Caco-2 (cell line): ENCODE measurements around the gene FARP1. TPM values are rescaled to one million over a fixed set of nuclear protein-coding genes. Genes with fewer than 3 reads are reported as not detected.

Experiments
- BruUV-seq: library from RNA; stranded (reverse); fragments of 400-500 nt; replicated peaks from 2 replicates; lab custom pipeline; 2021; lab: Mats Ljungman, UMichigan
- CTCF ChIA-PET: fragments of 300-600 bp; sonication (Branson Sonifier 250); formaldehyde crosslinking; loops from one replicate; lab custom pipeline; 2022; ENCODE audit warnings: antibody characterized with exemption; lab: Charles Lee
- POLR2A ChIA-PET: fragments of 300-600 bp; sonication (Branson Sonifier 250); formaldehyde crosslinking; loops from one replicate; lab custom pipeline; 2022; ENCODE audit warnings: antibody characterized with exemption; lab: Charles Lee
- DNase-seq, 2 experiments: peaks; one replicate each; pipeline versions ENCODE4 v3.0.0 to v3.0.0-alpha.2; 2020 to 2022
- H3K27me3 ChIP-seq: replicated peaks from 2 replicates; pipeline ENCODE4 v1.6.0; 2011; ENCODE audit warnings: low read length; ENCODE audit not compliant: control insufficient read depth, insufficient read depth
- H3K36me3 ChIP-seq: 2 replicates; pipeline ENCODE4 v1.5.1; 2011; ENCODE audit warnings: low read length; ENCODE audit not compliant: control insufficient read depth, insufficient read depth
- H3K4me1 ChIP-seq: fragments of 250-450 bp; sonication (Bioruptor Pico); 2 replicates; pipeline ENCODE4 v1.5.1; 2020; ENCODE audit warnings: mild to moderate bottlenecking
- H3K4me3 ChIP-seq: 2 replicates; pipeline ENCODE4 v1.5.1; 2011; ENCODE audit warnings: low read depth, mild to moderate bottlenecking, control low read depth, low read length
- H3K9me3 ChIP-seq: fragments of 250-450 bp; sonication (Bioruptor Pico); 2 replicates; pipeline ENCODE4 v1.5.1; 2020; ENCODE audit warnings: mild to moderate bottlenecking, moderate library complexity
- H3K27ac Mint-ChIP-seq: one replicate; pipeline ENCODE4 v1.8.0; 2022; ENCODE audit warnings: mixed read lengths; ENCODE audit not compliant: unreplicated experiment
- H3K27me3 Mint-ChIP-seq: one replicate; pipeline ENCODE4 v1.8.0; 2022; ENCODE audit warnings: mixed read lengths; ENCODE audit not compliant: insufficient read depth, unreplicated experiment
- H3K36me3 Mint-ChIP-seq: one replicate; pipeline ENCODE4 v1.8.0; 2022; ENCODE audit warnings: mild to moderate bottlenecking, mixed read lengths; ENCODE audit not compliant: insufficient read depth, unreplicated experiment
- H3K4me1 Mint-ChIP-seq: one replicate; pipeline ENCODE4 v1.8.0; 2022; ENCODE audit warnings: low read depth, mixed read lengths; ENCODE audit not compliant: unreplicated experiment
- H3K4me3 Mint-ChIP-seq: one replicate; pipeline ENCODE4 v1.8.0; 2022; ENCODE audit warnings: mild to moderate bottlenecking, moderate library complexity, mixed read lengths; ENCODE audit not compliant: unreplicated experiment
- H3K9me3 Mint-ChIP-seq: one replicate; pipeline ENCODE4 v1.8.0; 2022; ENCODE audit warnings: mixed read lengths; ENCODE audit not compliant: unreplicated experiment
- CTCF ChIP-seq, 2 experiments: fragments of 200-600 bp in 1 of 2; IDR thresholded peaks; 1 replicate in 1 of 2; 2 replicates in 1 of 2; pipeline versions ENCODE4 v1.5.1 to v1.8.0; 2011 to 2022; ENCODE audit warnings: antibody characterized with exemption in 1 of 2, control low read depth in 1 of 2, inconsistent platforms in 1 of 2, low read depth in 1 of 2, low read length in 1 of 2, mild to moderate bottlenecking in 1 of 2, moderate library complexity in 1 of 2; ENCODE audit not compliant: insufficient read depth in 1 of 2, severe bottlenecking in 1 of 2, unreplicated experiment in 1 of 2
- intact Hi-C: fragments of 100-400 bp; cut with micrococcal nuclease; formaldehyde crosslinking; loops from one replicate; pipeline ENCODE4 v1.10.0; 2022; ENCODE audit not compliant: unreplicated experiment
- total RNA-seq: library from RNA; stranded (reverse); gene quantifications from 2 replicates; pipeline ENCODE4 v1.2.3, GENCODE V29; 2022

Gene FARP1
- total RNA-seq, 1 experiment from 2014 or later = 189 TPM

- DNase-seq = no peak
- Mint-ChIP-seq H3K27me3 (no peaks in the 10 kb centered on the region), H3K36me3 (peaks cover 100% of the 10 kb centered on the region), H3K4me1 (peaks cover 20% of the 10 kb centered on the region), H3K27ac (peak overlapping the region; percentile 33), H3K9me3 (no peaks in the 10 kb centered on the region), H3K4me3 (no peak overlapping the region)
- no TSS peak for BruUV-seq
- TF ChIP-seq CTCF (IDR thresholded peaks at IDR 0.05; ENCODE audit: insufficient read depth in 1 of 2, low read depth in 1 of 2, low read length in 1 of 2, severe bottlenecking in 1 of 2, unreplicated experiment in 1 of 2) = no peak
- Histone ChIP-seq H3K4me1 (no peaks in the 10 kb centered on the region), H3K27me3 (no peaks in the 10 kb centered on the region), H3K36me3 (peaks cover 5% of the 10 kb centered on the region), H3K9me3 (no peaks in the 10 kb centered on the region), H3K4me3 (no peak overlapping the region)
- CTCF ChIA-PET = no interaction called here
- intact Hi-C loops = loop anchor here (5.0 kb wide), 2 partner anchors 416 to 596 kb away; no protein-coding TSS in a partner anchor
- POLR2A ChIA-PET = no interaction called here
Measured at GRCh38 chr13:98448642-98448928, 305.7 kb downstream of the FARP1 start.

- Mint-ChIP-seq H3K36me3 (peaks cover 99% of the 10 kb centered on the region), H3K9me3 (no peaks in the 10 kb centered on the region), H3K27ac (no peak overlapping the region), H3K27me3 (no peaks in the 10 kb centered on the region), H3K4me1 (peaks cover 13% of the 10 kb centered on the region), H3K4me3 (no peak overlapping the region)
- no peak for TF ChIP-seq CTCF (IDR thresholded peaks at IDR 0.05; ENCODE audit: insufficient read depth in 1 of 2, low read depth in 1 of 2, low read length in 1 of 2, severe bottlenecking in 1 of 2, unreplicated experiment in 1 of 2)
- H3K4me3 ChIP-seq = no peak overlapping the region
- ChIA-PET POLR2A (no interaction called here), CTCF (interaction anchor here (0.6 kb wide), 1 partner anchor 108 kb away, joined by 7 read pairs; no protein-coding TSS in a partner anchor)
- intact Hi-C loops = loop anchor here (5.0 kb wide), 2 partner anchors 417 to 597 kb away; no protein-coding TSS in a partner anchor
- BruUV-seq = no TSS peak
- peaks cover 5% of the 10 kb centered on the region for H3K36me3 ChIP-seq
- no peaks in the 10 kb centered on the region for H3K27me3 ChIP-seq
- H3K4me1 ChIP-seq = no peaks in the 10 kb centered on the region
- no peaks in the 10 kb centered on the region for H3K9me3 ChIP-seq
- DNase-seq = no peak
Measured at GRCh38 chr13:98449273-98449672, 306.4 kb downstream of the FARP1 start.

- CTCF ChIA-PET = interaction anchor here (1.5 kb wide), 1 partner anchor 223 kb away, joined by 6 read pairs; no protein-coding TSS in a partner anchor
Measured at GRCh38 chr13:98450026-98450425, 307.1 kb downstream of the FARP1 start.

More at GRCh38 chr13:98450026-98450425, 307.1 kb downstream of the FARP1 start:
- H3K4me1 Mint-ChIP-seq = peaks cover 11% of the 10 kb centered on the region
- H3K9me3 Mint-ChIP-seq = no peaks in the 10 kb centered on the region
- Histone ChIP-seq H3K9me3 (no peaks in the 10 kb centered on the region), H3K27me3 (no peaks in the 10 kb centered on the region), H3K4me1 (no peaks in the 10 kb centered on the region), H3K4me3 (no peak overlapping the region), H3K36me3 (peaks cover 3% of the 10 kb centered on the region)
- H3K36me3 Mint-ChIP-seq = peaks cover 99% of the 10 kb centered on the region
- no peak overlapping the region for H3K4me3 Mint-ChIP-seq
- no peaks in the 10 kb centered on the region for H3K27me3 Mint-ChIP-seq
- no peak for TF ChIP-seq CTCF (IDR thresholded peaks at IDR 0.05; ENCODE audit: insufficient read depth in 1 of 2, low read depth in 1 of 2, low read length in 1 of 2, severe bottlenecking in 1 of 2, unreplicated experiment in 1 of 2)
- intact Hi-C loops = no loop called here
- BruUV-seq = no TSS peak
- DNase-seq = no peak
- POLR2A ChIA-PET = no interaction called here
- H3K27ac Mint-ChIP-seq = no peak overlapping the region
